GM12891 (cell line): ENCODE measurements around the gene CEND1.

Source experiments
- POLR2A ChIP-seq: IDR thresholded peaks from 2 replicates; pipeline ENCODE4 v1.6.1; 2011; ENCODE audit warnings: low read depth, low read length, control low read depth
- TAF1 ChIP-seq: IDR thresholded peaks from 2 replicates; pipeline ENCODE4 v1.6.1; 2011; ENCODE audit warnings: low read depth, low read length, control low read depth

- TF ChIP-seq TAF1, result no peak
- TF ChIP-seq POLR2A, result no peak
Observed at GRCh38 chr11:811446-812245, 21.8 kb upstream of the CEND1 start.
